Sigmoid colon (tissue), 3 donors: ENCODE measurements around the gene LPP.

Experiments
- CTCF ChIP-seq, 4 experiments: fragments of 450-650 bp in 3 of 4; fragments of 200-600 bp in 1 of 4; IDR thresholded peaks; one replicate each; pipeline ENCODE4 v1.5.1; 2016 to 2019; ENCODE audit warnings: antibody characterized with exemption in 4 of 4, mild to moderate bottlenecking in 3 of 4, moderate library complexity in 2 of 4
- POLR2A ChIP-seq, 2 donors: fragments of 450-650 bp; IDR thresholded peaks; one replicate each; pipeline ENCODE4 v1.6.1; 2016; ENCODE audit warnings: antibody characterized with exemption in 2 of 2, mild to moderate bottlenecking in 2 of 2, moderate library complexity in 2 of 2

GRCh38 chr3:188905547-188905946 lies 751.6 kb downstream of the LPP start:
- TF ChIP-seq POLR2A (IDR thresholded peaks at IDR 0.05) (no peak), CTCF (IDR thresholded peaks at IDR 0.05) (no peak)
